ENCODE data around the gene SSTR3.
"Not testable (repeated sequence)": the region's sequence is repeated elsewhere in the genome, so short reads cannot be mapped to it uniquely, and the experiment has no call there.

SSTR3 gene

DNA sequence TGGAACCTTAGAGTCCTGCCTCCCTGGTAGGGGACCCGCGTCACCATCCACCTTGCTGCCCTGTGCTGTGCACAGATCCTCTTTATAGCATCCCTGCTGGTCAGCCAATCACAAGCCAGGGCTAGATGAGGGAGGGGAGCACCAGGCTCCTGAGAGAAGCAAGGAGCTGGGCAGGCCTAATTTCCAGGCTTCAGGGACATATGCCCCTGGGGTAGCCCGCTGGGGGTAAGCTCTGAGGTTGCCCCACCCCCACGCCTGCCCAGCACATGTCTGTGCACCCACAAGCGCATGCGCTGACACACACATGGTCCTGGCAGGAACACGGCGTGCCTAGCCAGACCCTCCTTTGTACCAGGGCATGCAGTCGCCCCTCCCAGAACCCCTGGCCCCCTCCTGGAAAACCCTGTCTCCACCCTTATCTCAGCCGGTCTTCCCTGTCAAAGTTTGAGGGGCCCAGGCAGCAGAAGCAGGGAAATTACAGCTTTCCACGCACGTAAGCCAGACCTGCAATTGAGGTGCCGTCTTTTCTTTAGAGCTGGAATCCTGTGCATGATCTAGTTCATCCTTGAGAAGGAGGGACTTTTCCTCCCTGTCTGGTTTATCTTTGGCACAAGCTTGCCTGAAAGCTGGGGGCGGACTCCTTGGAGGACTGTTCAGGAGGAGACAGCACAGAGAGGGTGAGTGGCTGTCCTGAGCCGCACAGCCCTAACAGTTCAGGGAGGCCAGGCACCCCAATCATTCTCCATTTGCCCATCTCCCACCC lies 2.1 kb downstream of the SSTR3 start:
- DNase-seq (ENCODE audit: low spot score), result no peak

DNA sequence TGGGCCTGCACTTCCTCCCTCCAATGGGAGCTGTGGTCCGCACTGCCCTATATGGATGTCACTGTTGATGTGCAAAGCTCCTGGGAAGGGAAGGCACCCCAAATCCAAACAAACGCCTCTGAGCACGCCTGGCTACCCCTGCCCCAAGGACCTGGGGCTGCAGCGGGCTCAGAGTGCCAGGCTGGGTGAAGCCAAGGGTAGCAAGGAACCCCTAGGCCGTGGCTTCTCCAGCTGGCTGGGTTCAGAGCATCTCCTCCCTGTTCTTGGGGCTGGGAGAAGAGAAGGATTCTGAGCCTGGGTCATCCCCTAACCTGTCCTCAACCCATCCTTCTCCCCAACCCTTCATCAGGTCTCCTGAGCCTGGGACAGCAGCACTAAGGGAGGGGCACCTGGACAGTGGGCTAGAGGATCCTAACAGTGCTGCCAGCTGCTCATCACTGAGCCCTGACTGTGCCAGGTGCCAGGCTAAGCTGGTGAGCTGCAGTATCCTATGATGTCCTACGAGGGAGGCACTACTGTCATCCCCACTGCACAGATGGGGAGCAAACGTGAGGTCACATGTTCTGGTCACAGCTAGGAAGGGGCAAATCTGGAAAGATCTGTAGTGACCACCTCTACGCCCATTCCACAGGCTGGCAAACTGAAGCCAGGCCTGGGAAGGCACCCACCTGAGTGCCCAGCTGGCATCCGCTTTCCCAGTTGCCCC lies 3.0 kb downstream of the SSTR3 start:
- no peak for DNase-seq (ENCODE audit: low spot score)

DNA sequence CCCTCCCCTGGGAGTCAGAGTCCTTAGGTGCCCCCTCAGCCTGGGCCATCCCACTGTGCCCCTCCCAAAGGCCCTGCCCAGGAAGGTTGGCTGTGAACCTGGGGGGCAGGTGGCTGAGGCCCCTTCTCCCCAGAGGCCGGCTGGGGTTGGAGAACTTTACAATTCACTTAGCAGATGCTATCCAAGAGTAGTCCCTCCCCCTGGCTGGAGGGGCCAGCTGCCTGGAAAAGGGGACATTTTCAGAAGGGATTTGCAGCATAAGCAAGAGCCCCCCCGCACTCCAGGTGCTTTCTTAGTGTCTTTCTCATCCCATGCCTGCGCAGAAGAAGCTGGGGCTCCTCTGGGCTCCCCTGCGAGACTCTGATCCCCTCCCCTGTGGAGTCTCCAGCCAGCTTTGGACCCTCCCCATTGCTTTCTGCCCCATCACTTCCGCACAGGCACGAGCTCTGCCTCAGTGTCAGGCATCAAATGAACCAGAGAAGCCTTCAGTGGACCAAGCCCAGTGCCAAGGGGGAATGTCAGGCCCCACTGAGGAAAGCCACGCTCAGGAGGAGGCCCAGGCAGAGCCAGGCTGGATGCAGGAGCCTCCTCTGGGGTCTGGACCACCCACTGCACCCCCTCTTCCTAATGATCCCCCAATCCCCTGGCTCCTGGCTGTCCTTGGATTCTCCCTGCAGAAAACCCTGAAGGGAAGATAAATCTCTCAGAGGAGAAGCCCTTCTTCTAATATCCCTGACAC lies 3.7 kb downstream of the SSTR3 start:
- DNase-seq (ENCODE audit: low spot score), result no peak

DNA sequence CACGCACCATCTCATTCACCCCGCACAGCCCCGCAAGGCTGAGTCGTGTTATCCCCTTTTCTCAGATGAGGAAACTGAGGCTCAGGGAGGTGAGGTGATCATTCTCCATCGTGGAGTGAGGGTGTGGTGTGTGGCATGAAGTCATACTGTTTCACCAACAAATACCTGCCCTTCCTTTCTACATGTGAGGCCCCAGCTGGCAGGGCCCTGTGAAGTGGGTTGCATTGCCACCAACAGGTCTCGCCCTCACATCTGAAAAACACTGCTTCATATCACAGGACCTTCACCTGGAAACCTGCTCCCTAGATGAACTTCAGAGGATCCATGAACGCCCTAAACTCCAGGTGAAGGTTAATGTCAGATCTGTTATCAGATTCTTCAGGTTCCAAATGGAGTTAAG lies 4.3 kb downstream of the SSTR3 start:
- DNase-seq (ENCODE audit: low spot score), result no peak

DNA sequence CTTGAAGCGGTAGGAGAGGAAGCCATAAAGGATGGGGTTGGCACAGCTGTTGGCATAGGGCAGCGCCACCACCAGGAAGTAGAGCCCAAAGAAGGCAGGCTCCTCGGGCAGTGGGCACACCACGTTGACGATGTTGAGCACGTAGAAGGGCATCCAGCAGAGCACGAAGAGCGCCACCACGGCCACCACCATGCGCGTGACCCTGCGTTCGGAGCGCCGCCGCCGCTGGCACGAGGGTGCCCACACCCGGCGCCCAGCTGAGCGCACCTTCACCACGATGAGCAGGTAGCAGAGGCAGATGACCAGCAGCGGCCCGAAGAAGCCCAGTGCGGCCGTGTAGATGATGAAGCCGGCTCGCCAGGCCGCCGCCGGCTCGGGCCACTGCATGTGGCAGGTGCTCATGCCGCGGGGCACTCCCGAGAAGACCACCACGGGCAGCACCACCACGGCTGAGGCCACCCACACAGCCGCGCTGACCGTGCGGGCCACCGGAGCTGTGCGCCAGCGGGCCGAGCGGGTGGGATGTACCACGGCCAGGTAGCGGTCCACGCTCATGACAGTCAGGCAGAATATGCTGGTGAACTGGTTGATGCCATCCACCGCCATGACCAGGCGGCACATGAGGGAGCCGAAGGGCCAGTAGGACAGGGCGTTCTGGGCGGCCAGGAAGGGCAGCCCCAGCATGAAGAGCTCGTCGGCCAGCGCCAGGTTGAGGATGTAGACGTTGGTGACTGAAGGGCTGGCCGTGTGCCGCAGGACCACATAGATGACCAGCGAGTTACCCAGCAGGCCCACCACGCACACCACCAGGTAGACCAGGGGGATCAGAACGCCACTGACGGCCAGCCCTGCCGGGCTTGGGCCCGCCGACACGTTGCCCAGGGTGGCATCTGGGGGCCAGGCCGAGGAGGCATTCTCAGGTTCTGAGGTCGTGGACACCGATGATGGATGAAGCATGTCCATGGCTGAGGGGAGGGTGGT lies 5.1 kb downstream of the SSTR3 start:
- no peak for DNase-seq (ENCODE audit: low spot score)

DNA sequence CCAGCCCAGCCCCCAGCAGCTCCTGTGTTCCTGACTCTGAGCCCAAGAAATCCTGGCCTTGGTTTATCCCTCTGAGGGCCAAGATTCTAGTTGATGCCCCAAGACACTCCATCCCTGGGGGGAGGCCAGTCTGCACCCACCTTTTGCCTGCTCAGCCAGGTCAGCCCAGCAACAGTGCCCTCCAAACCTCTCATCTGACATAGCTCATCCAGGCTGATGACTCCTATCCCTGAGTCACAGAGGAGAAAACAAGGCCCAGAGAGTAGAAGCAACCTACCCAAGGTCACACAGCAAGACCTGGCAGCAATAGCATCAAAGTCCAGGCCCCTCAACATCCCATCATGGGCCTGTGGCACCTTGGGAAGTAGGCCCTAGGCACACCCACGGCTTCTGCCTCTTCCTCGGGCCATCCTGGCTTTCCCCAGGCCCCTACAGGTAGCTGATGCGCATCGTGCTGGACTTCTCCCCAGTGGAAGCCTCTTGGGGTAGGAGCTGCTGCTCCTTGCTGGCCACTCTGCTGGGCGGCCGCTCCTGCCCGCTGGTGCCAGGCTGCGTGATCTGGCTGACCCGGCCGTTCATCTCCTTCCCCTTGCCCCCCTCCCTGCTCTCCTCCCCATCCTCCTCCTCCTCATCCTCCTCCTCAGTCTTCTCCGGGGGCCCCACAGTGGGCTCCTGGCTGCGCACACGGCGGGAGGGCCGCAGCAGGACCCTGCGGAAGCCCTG lies 6.0 kb downstream of the SSTR3 start:
- no peak for DNase-seq (ENCODE audit: low spot score)

DNA sequence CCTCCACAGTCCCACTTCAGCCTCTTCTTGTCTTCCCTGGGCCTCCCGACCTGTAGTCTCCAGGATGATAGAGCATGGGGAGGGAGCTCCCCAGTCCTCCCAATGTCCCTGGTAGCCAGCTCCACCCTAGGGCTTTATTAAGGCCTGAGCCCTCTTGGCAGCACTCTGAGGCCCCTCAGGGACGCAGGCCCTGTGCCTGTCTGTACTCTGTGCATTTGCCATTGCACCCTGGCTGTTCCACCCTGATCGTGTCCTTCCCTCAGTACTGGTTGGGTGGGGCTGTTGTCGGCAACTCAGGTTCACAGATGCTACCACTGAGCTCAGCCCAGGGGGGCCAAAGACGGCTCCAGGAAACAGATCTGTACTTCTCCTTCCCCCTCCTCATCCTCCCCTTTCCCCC lies 7.2 kb downstream of the SSTR3 start:
- no peak for DNase-seq (ENCODE audit: low spot score)

DNA sequence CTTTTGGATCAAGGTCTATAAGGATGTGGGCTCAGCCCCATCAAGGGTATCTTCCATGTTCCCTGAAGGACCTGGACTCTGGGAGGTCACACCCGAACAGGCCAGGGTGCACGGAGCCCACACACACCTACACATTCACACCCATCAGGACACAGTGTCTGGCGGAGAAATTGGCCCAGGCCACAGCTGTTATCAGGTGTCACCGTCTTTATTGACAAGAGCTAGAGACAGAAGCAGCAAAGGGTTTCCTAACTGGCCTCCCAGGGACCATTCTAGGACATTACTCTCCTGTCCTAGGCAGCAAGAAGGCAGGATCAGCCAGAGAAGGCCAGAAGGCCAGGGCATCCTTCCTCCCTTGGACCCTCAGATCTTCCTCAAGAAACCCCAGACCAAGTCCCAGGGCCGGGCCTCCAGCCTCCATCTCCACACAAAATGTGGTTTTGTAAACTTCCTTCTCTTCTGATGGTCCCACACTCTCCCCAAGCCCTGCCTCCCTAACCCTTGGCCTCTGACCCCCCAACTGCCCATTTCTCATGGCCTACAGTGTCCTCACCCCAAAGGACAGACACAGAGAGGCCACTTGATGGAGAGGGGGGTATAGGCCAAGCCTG lies 8.1 kb downstream of the SSTR3 start:
- DNase-seq (ENCODE audit: low spot score), result no peak

DNA sequence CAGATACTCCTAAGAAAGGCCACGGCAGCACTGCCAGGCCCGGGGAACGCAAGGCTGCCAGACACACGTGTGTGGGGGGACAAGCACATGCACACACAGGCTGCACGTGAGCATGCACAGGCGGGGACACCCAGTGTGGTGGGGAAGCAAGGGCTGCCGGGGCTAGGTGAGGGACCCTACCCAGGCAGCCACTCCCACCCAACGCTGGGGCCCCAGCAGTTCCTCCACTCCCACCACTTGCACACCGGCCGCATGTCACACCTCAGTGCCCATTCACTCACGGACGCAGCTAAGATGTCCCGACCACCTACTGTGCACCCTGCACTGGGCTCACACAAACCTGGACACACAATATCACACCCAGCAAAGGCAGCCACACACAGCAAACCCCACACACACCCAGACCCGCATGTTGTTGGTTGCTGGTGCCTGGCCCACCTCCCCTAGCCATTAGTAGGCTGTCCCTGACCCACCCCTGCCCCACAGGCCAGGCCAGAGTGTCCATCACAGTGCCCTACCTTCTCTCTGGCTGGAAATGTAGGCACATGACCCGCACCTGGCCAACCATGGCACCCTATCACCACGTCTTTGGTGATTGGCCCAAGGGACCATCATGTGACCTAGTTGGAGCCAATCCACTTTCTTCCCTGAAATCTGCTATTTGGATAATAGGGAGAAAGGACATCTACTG lies 8.8 kb downstream of the SSTR3 start:
- no peak for DNase-seq (ENCODE audit: low spot score)

DNA sequence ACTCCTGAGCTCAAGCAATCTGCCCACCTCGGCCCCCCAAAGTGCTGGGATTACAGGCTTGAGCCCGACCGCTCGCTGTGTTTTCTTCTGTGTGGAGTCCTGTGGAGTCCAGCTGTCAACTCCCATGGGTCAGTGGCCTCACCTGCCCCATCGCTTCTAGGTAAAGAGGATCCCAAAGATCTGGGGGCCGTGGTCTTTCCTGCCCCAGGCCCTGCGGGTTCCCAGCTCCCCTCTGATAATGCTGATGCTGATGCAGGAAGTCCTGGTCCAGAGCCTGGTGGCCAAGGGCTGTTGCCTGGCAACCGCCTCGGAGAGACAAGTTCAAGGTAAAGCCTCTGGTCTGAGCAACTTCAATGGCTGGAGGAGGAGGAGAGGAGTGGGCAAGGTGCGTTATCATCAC lies 9.6 kb downstream of the SSTR3 start:
- no peak for DNase-seq (ENCODE audit: low spot score)

DNA sequence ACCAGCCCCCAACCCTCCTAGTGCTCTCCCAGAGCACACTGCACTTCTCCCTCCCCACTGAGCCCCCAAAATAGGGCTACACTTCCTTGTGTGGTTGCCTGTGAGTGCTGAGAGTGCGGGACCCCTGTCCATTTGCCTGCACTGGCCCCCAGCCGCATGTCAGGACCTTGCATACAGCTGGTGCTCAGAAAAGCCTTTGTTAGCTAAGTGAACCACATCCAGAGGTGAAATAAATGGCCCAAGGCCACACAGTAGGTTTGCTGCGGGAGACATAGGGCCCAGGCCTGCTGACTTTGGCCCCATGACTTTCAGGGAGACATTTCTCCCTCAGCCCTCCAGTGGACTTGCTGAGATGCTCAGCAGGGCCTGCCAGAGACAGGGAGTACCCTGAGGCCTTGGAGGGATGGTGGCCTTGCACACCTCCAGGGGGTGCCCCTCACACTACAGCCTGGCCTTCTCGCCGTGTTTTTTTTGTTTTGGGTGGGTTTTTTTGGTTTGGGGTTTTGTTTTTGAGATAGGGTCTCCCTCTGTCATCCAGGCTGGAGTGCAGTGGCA lies 10.2 kb downstream of the SSTR3 start:
- no peak for DNase-seq (ENCODE audit: low spot score)

DNA sequence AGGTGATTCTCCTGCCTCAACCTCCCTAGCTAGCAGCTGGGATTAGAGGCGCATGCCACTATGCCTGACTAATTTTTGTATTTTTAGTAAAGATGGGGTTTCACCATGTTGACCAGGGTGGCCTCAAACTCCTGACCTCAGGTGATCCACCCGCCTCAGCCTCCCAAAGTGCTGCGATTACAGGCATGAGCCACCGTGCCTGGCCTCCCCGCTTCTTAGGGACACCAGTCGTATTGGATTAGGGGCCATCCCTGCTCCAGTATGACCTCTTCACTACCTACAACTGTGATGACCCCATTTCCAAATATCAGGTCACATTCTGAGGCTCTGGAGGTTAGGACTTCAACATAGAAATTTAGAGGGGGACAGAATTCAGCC lies 10.8 kb downstream of the SSTR3 start:
- DNase-seq (ENCODE audit: low spot score), result not testable (repeated sequence)

DNA sequence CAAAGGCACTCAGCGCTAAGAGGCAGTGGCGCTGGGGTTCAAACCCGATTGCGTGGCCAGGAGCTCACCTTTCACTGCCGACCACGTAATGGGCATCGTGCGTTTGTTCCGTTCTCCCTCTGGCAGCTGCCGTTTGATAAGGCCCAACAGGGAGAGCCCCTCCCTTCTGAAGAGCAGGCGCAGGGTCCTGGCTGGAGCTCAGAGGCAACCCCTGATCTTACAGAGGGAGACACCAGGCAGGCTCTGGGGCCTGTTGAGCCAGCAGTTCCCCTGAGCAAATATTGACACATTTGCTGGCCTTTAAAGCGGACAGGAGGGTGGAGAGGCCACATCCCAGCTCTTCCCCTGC lies 12.5 kb downstream of the SSTR3 start:
- no peak for DNase-seq (ENCODE audit: low spot score)

DNA sequence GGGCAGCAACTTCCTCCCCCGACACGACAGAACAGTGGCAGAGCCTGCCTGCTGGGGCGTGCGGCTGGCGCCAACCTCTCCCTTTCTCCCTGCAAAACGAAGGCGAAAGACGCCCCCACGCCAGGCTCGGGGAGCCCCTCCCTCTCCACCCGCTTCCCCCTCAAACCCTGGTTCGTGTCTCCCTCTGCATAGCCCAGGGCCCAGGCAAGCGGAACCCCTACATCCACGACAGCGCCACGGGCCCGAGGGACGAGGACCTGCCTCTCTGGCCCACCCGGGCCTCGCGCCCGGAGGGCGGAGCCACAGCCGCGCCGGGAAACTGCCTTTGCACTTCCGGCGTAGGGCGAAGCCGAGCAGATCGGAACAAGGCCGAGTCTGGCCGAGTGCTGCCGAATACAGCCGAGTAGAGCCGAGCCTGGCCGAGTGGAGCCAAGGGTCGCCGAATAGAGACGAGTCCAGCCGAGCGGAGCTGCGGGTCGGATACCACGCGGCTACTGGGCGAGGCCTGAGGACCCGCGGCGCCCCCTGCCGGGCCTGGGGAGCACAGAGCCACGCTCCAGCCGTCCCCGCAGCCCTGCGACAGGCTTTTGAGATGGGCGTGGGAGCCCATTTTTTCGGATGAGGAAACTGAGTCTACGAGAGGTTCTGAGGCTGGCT lies 13.0 kb downstream of the SSTR3 start:
- peak; percentile 96 for DNase-seq (ENCODE audit: low spot score)

DNA sequence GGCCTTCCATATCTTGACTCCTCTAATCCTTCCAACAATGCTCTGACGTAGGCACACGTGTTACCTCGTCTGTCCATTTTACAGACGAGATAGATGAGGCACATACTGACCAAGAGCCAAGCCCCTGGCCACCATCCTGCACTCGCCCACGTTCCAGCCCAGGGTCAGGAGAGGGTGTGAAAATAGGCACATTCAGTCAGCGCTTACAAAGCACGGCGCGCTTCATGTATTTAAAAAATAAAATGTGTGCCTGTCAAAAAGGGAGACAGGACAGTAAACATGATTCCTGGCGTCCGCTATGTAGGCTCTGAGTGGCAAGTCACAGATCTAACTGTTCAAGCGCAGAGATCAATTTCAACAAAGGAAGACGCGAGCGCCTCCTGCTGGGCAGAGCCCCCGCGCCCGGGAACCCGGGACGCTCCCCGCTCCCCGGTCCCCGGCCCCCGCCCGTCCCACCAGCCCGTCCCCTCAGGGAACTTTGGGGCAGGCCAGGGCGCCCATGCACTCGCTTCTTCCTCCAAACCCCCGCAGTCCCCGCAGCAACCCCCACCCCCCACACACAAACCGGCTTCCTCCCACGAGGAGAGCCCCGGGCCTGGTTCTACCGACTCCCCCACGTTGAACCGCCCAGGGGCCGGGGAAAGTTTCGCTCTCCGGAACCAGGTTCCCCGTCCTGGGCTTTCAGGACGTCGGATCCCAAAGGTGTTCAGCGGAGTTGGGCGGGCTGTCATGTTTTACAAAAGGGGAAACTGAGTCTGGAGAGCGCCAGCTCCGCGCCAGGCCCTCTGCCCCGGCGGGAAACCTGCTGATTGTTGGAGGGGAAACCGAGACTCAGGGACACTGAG lies 13.8 kb downstream of the SSTR3 start:
- peak; percentile 86 for DNase-seq (ENCODE audit: low spot score)

DNA sequence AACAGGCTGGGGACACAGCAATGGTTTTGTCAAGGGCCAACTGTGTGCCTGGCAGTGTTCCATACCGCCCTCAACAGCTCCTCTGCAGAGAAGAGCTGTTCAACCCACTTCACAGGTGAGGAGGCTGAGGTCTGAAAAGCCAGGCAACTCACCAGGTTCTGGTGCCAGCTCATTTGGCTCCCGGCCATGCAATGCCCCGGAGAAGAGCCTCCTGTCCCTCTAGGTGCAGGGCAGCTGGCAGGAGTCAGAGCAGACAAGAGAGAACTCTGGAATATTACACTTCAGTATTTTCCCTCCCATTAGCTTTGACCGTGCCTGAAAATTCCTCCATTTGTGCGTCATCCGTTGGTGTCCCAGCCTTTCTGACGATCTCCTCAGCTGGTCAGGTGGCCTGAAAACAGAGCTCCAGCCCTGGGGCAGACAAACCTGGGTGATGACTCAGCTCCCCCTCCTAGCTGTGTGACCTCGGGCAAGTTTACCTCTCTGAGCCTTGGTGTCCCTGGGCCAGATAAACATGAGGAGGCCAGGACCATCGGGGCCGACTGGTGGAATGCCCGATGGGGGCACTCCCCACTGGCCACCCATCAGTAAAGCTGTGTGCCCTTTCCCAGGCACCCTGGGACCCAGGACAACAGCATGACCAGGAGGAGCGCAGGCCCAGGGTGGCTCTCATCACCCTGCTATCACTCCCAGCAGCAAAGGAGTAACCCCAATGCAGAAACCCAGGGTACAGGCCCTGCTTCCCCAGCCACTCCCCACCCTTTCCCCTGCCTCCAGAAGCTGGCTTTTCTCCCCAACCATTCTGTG lies 14.6 kb downstream of the SSTR3 start:
- no peak for DNase-seq (ENCODE audit: low spot score)

Measured in hepatic stellate cell (primary cell).